GM23338 (cell line): ENCODE results near the gene SNAI1. TPM values are rescaled to one million over a fixed set of nuclear protein-coding genes. Genes with fewer than 3 reads are reported as not detected.

Source experiments
- ATAC-seq: fragments of 200-7000 bp; cut with Tn5 transposase; 3 replicates; pipeline ENCODE4 v1.9.1; 2020
- DNase-seq: peaks from one replicate; pipeline ENCODE4 v3.0.0-alpha.2; 2015; ENCODE audit warnings: low spot score
- H2AFZ ChIP-seq: fragments of 200-600 bp; sonication (generic); 2 replicates; pipeline ENCODE4 v1.8.0; 2016; ENCODE audit warnings: antibody characterized with exemption, mild to moderate bottlenecking, moderate library complexity
- H3F3A ChIP-seq: fragments of 200-600 bp; sonication (generic); replicated peaks from 2 replicates; pipeline ENCODE4 v1.8.0; 2017; ENCODE audit warnings: antibody characterized with exemption, mixed run types, low read depth
- H3K27ac ChIP-seq: fragments of 200-600 bp; sonication (generic); 2 replicates; pipeline ENCODE4 v1.6.1; 2016; ENCODE audit warnings: low read depth
- H3K27me3 ChIP-seq: fragments of 200-600 bp; sonication (generic); 2 replicates; pipeline ENCODE4 v1.8.0; 2016; ENCODE audit warnings: mild to moderate bottlenecking, mixed run types, moderate library complexity; ENCODE audit not compliant: insufficient read depth
- H3K36me3 ChIP-seq: fragments of 200-600 bp; sonication (generic); 2 replicates; pipeline ENCODE4 v1.8.0; 2016; ENCODE audit warnings: mild to moderate bottlenecking; ENCODE audit not compliant: insufficient read depth
- H3K4me1 ChIP-seq: fragments of 200-600 bp; sonication (generic); 2 replicates; pipeline ENCODE4 v1.8.0; 2016; ENCODE audit warnings: mild to moderate bottlenecking, moderate library complexity; ENCODE audit not compliant: insufficient read depth
- H3K4me2 ChIP-seq: fragments of 200-600 bp; sonication (generic); 2 replicates; pipeline ENCODE4 v1.7.1; 2017; ENCODE audit warnings: mixed run types
- H3K4me3 ChIP-seq: fragments of 200-600 bp; sonication (generic); 2 replicates; pipeline ENCODE4 v1.6.1; 2016; ENCODE audit warnings: mixed run types
- H3K79me2 ChIP-seq: fragments of 200-600 bp; sonication (generic); replicated peaks from 2 replicates; pipeline ENCODE4 v1.8.0; 2017; ENCODE audit warnings: mild to moderate bottlenecking; ENCODE audit not compliant: insufficient read depth
- H3K9me2 ChIP-seq: fragments of 200-600 bp; sonication (generic); 2 replicates; pipeline ENCODE4 v1.8.0; 2017; ENCODE audit not compliant: insufficient read depth
- H4K20me1 ChIP-seq: fragments of 200-600 bp; sonication (generic); replicated peaks from 2 replicates; pipeline ENCODE4 v1.8.0; 2017; ENCODE audit warnings: mild to moderate bottlenecking; ENCODE audit not compliant: insufficient read depth
- H3K27ac Mint-ChIP-seq: 2 replicates; pipeline ENCODE4 v1.8.0; 2020; ENCODE audit warnings: inconsistent platforms, mild to moderate bottlenecking, moderate library complexity, mixed read lengths
- H3K27me3 Mint-ChIP-seq: 3 replicates; pipeline ENCODE4 v1.8.0; 2022; ENCODE audit warnings: low read depth, mild to moderate bottlenecking, moderate library complexity, mixed read lengths, inconsistent platforms; ENCODE audit not compliant: insufficient read depth, poor library complexity
- H3K36me3 Mint-ChIP-seq: 3 replicates; pipeline ENCODE4 v1.8.0; 2021; ENCODE audit warnings: low read depth, mild to moderate bottlenecking, inconsistent platforms, moderate library complexity, mixed read lengths
- H3K4me1 Mint-ChIP-seq: 3 replicates; pipeline ENCODE4 v1.8.0; 2020; ENCODE audit warnings: mild to moderate bottlenecking, inconsistent platforms, mixed read lengths
- H3K4me3 Mint-ChIP-seq: 3 replicates; pipeline ENCODE4 v1.8.0; 2021; ENCODE audit warnings: moderate library complexity, mild to moderate bottlenecking, inconsistent platforms, mixed read lengths
- H3K9me3 Mint-ChIP-seq: 3 replicates; pipeline ENCODE4 v1.8.0; 2020; ENCODE audit warnings: moderate library complexity, mild to moderate bottlenecking, inconsistent platforms, mixed read lengths
- CREB1 ChIP-seq: fragments of 250-450 bp; sonication (Bioruptor Pico); IDR thresholded peaks from 2 replicates; pipeline ENCODE4 v1.5.0; 2020; ENCODE audit warnings: low read depth, mild to moderate bottlenecking, moderate library complexity
- EZH2phosphoT487 ChIP-seq: fragments of 200-600 bp; sonication (generic); IDR thresholded peaks from one replicate; pipeline ENCODE4 v1.8.1; 2018; ENCODE audit warnings: antibody characterized with exemption; ENCODE audit not compliant: unreplicated experiment
- JUNB ChIP-seq: IDR thresholded peaks from one replicate; pipeline ENCODE4 v1.6.1; 2016; ENCODE audit warnings: antibody characterized with exemption; ENCODE audit not compliant: unreplicated experiment
- NANOG ChIP-seq: IDR thresholded peaks from 2 replicates; pipeline ENCODE4 v1.6.1; 2016; ENCODE audit warnings: antibody characterized with exemption, borderline replicate concordance
- POLR2AphosphoS5 ChIP-seq: IDR thresholded peaks from 2 replicates; pipeline ENCODE4 v1.6.1; 2016; ENCODE audit warnings: antibody characterized with exemption, low read depth
- STAT1 ChIP-seq: IDR thresholded peaks from one replicate; pipeline ENCODE4 v1.6.1; 2016; ENCODE audit warnings: antibody characterized with exemption; ENCODE audit not compliant: unreplicated experiment
- ZNF114 ChIP-seq: fragments of 250-450 bp; sonication (Bioruptor Pico); IDR thresholded peaks from 2 replicates; pipeline ENCODE4 v1.5.0; 2020; ENCODE audit warnings: mild to moderate bottlenecking, moderate library complexity
- ZNF331 ChIP-seq: fragments of 250-450 bp; sonication (Bioruptor Pico); IDR thresholded peaks from 2 replicates; pipeline ENCODE4 v1.5.0; 2020; ENCODE audit warnings: low read depth, mild to moderate bottlenecking, moderate library complexity
- polyA plus RNA-seq: library from polyadenylated mRNA; unstranded; fragments of >200 nt; fragmentation: Nextera tagmentation; extraction: Ambion mirVana; gene quantifications from 2 replicates; pipeline ENCODE4 v1.2.1, GENCODE V29; 2016
- total RNA-seq: library from RNA; depleted of rRNA; stranded (reverse); fragments of >200 nt; shearing (Covaris generic); gene quantifications from 2 replicates; pipeline ENCODE4 v1.2.3, GENCODE V29; 2014
- TF ChIP-seq, protein P1 (sequence below), 2 experiments: fragments of 200-600 bp in 1 of 2; sonication (generic) in 1 of 2; conservative IDR thresholded peaks; 2 replicates each; pipeline versions ENCODE4 v1.5.1 to v1.6.1; 2016 to 2017; ENCODE audit warnings: antibody characterized with exemption in 2 of 2, low read depth in 2 of 2, mild to moderate bottlenecking in 2 of 2, moderate library complexity in 1 of 2
- TF ChIP-seq, protein P2 (sequence below): IDR thresholded peaks from 2 replicates; pipeline ENCODE4 v1.6.1; 2016; ENCODE audit warnings: antibody characterized with exemption

The SNAI1 gene
- total and polyA plus RNA-seq, 2 experiments from 2014 or later = 4.2 to 8.4 TPM

DNA sequence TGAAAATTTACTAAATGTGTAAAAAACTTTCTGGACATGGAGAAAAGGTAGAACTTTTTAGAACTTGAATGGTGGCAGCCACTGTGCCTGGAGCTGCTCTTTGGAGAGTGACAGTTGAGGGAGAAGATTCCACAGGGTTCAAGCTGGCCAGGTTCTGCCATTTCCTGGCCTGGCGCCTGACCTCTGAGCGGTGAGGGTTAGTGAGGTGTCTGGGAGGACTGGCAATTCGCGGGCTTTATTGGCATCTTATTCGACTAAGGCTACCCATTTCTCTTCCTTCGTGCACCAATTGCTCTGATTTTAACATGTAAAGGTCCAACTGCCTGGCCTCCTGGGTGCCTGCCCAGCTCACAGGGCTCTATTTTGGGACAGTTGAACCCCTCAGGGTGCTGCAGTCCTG is 2.4 kb downstream of the SNAI1 start (continued):
- TF ChIP-seq, protein P1, sequence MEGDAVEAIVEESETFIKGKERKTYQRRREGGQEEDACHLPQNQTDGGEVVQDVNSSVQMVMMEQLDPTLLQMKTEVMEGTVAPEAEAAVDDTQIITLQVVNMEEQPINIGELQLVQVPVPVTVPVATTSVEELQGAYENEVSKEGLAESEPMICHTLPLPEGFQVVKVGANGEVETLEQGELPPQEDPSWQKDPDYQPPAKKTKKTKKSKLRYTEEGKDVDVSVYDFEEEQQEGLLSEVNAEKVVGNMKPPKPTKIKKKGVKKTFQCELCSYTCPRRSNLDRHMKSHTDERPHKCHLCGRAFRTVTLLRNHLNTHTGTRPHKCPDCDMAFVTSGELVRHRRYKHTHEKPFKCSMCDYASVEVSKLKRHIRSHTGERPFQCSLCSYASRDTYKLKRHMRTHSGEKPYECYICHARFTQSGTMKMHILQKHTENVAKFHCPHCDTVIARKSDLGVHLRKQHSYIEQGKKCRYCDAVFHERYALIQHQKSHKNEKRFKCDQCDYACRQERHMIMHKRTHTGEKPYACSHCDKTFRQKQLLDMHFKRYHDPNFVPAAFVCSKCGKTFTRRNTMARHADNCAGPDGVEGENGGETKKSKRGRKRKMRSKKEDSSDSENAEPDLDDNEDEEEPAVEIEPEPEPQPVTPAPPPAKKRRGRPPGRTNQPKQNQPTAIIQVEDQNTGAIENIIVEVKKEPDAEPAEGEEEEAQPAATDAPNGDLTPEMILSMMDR (conservative IDR thresholded peaks at IDR 0.05; ENCODE audit: low read depth in 2 of 2) = no peak
- TF ChIP-seq ZNF114 (CRISPR knock-in tag) = no peak
- TF ChIP-seq EZH2phosphoT487 = no peak
- no peak for TF ChIP-seq NANOG
- TF ChIP-seq ZNF331 (CRISPR knock-in tag) = no peak
- TF ChIP-seq, protein P2, sequence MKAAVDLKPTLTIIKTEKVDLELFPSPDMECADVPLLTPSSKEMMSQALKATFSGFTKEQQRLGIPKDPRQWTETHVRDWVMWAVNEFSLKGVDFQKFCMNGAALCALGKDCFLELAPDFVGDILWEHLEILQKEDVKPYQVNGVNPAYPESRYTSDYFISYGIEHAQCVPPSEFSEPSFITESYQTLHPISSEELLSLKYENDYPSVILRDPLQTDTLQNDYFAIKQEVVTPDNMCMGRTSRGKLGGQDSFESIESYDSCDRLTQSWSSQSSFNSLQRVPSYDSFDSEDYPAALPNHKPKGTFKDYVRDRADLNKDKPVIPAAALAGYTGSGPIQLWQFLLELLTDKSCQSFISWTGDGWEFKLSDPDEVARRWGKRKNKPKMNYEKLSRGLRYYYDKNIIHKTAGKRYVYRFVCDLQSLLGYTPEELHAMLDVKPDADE = no peak
- TF ChIP-seq STAT1 = no peak
- TF ChIP-seq JUNB = no peak

DNA sequence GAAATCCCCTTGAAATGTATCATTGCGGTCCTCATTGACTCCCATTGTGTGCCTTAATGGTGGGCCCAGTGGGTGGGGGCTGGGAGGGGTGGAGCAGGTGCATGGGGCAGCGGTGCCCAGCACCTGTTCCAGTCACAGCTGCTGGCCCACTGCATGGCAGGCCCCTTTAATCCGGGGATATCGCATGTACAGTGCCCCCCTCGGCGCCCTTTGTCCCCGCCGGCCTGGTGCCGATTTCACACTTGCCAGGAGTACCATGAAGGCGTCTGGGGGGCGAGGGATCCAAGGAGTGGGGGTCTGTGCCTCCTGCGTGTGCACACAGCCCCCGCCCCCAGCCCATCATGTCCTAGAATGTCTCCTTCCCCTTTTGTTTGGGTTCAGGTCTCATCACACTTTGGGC is 2.8 kb downstream of the SNAI1 start:
- peaks cover 7% of the 10 kb centered on the region; the same call in 1 of the 2 replicates for H4K20me1 ChIP-seq
- 0 out of 2 replicates have a peak, but pooled peaks cover 14% of the 10 kb centered on the region for H3F3A ChIP-seq
- peaks cover 71% of the 10 kb centered on the region for H3K4me1 ChIP-seq
- H3K4me2 ChIP-seq = peak overlapping the region; percentile 99
- Mint-ChIP-seq H3K9me3 (peaks cover 3% of the 10 kb centered on the region; the same call in 1 of the 3 replicates), H3K36me3 (peaks cover 31% of the 10 kb centered on the region), H3K27me3 (peaks cover 33% of the 10 kb centered on the region), H3K4me1 (peaks cover 88% of the 10 kb centered on the region), H3K4me3 (peak overlapping the region; percentile 64), H3K27ac (no peak overlapping the region)
- H3K9me2 ChIP-seq = no peaks in the 10 kb centered on the region
- H3K4me3 ChIP-seq = peak overlapping the region; percentile 45
- no peak overlapping the region for H3K27ac ChIP-seq
- peaks cover 29% of the 10 kb centered on the region for H3K27me3 ChIP-seq
- no peak for ATAC-seq
- DNase-seq = no peak
- TF ChIP-seq ZNF114 (CRISPR knock-in tag) (no peak), ZNF331 (CRISPR knock-in tag) (no peak), NANOG (no peak)
- H3K36me3 ChIP-seq = no peaks in the 10 kb centered on the region
- no peak overlapping the region for H2AFZ ChIP-seq
- H3K79me2 ChIP-seq = peaks cover 9% of the 10 kb centered on the region

DNA sequence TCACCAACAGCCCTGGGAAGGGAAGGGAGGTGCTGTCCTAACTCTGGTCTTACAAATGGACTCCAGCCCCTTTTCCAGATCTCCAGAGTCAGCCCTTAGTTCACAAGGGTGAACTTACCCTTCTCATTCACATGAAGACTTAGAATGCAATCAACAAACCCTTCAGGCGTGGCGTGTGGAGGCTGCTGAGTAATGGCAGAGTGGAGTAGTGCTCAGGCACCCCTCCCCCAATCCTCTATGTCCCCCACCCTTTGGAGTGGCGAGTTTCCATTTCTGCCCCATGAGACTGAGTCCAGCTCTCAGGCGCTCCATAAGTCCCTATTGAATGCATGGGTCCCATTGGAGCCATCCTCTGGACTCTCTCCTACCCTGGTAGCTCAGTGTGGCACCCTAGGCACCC is 3.3 kb downstream of the SNAI1 start:
- Histone ChIP-seq H3K9me2 (no peaks in the 10 kb centered on the region), H3K4me2 (peak overlapping the region; percentile 99), H3K27ac (no peak overlapping the region), H3K4me3 (no peak overlapping the region), H3F3A (0 out of 2 replicates have a peak, but pooled peaks cover 11% of the 10 kb centered on the region), H3K4me1 (peaks cover 70% of the 10 kb centered on the region), H2AFZ (no peak overlapping the region), H4K20me1 (peaks cover 7% of the 10 kb centered on the region; the same call in 1 of the 2 replicates), H3K79me2 (peaks cover 9% of the 10 kb centered on the region), H3K27me3 (peaks cover 25% of the 10 kb centered on the region), H3K36me3 (no peaks in the 10 kb centered on the region)
- DNase-seq = no peak
- H3K4me3 Mint-ChIP-seq = peak overlapping the region; percentile 30; the same call in 2 of the 3 replicates
- H3K4me1 Mint-ChIP-seq = peaks cover 88% of the 10 kb centered on the region
- H3K27ac Mint-ChIP-seq = no peak overlapping the region; the same call in 1 of the 2 replicates
- H3K36me3 Mint-ChIP-seq = peaks cover 31% of the 10 kb centered on the region
- no peak for ATAC-seq
- H3K9me3 Mint-ChIP-seq = peaks cover 3% of the 10 kb centered on the region; the same call in 1 of the 3 replicates
- peaks cover 36% of the 10 kb centered on the region for H3K27me3 Mint-ChIP-seq
- TF ChIP-seq NANOG = no peak
- TF ChIP-seq CREB1 (CRISPR knock-in tag) = no peak
- TF ChIP-seq, protein P2 = no peak
- no peak for TF ChIP-seq ZNF331 (CRISPR knock-in tag)
- TF ChIP-seq, protein P1 (conservative IDR thresholded peaks at IDR 0.05; ENCODE audit: low read depth in 2 of 2) = no peak
- no peak for TF ChIP-seq POLR2AphosphoS5
